ENCODE data around the gene RCE1.
A peak's percentile ranks its signal among the peaks of the same experiment; 100 is the strongest.
"Not testable (repeated sequence)": the region's sequence is repeated elsewhere in the genome, so short reads cannot be mapped to it uniquely, and the experiment has no call there.

RCE1 gene

GRCh38 chr11:66842896-66843775, at the start of gene RCE1:
Gene RCE1, plus strand, starts transcription at chr11:66843441. Its CDS starts 15 bp downstream, at chr11:66843456.
- peak; percentile 92 for DNase-seq

DNA sequence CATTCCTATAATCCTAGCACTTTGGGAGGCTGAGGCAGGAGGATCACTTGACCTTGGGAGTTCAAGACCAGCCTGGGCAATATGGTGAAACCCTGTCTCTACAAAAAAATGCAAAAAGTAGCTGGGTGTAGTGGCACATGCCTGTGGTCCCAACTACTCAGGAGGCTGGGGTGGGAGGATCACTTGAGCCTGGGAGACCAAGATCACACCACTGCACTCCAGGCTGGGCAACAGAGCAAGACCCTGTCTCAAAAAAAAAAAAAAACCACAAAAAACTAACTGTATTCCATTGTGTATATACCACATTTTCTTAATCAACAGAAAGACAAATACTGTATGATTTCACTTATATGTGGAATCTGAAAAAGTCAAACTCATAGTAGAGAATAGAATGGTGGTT, 43.4 kb upstream of the RCE1 start:
- not testable (repeated sequence) for DNase-seq

DNA sequence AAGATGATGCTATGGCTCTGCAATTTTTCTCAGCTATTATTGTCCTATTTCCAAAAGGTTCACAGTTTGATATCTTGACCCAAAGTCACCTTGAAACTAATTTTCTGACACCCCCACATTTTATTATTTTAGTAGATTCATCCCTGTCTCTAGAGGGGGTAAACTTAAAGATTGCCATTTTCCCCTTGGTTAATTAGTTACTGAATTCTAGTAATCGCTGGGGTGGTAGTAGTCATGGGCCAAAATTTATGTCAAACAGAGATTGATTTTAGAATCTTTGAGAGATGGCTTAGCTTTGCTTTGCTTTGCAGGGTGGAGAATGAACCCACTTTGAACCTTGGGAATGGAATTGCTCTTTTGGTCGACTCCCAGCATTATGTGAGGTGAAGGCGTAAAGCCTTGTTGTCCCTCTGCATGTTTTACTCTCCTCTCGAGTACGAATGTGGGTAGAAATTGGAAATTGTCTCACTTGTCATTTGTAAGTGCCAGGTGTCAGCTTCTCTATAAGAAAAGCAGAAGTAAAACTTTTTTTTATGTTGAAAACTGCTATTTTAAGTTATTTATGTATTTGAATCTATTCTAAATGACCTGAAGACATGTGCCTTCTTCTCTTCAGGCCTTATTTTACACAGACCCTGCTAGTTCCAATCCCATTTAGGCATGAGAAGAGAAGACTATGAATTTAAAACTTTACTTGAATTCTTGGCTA, 42.4 kb upstream of the RCE1 start:
- DNase-seq: no peak

- no peak for DNase-seq
Observed at GRCh38 chr11:66809592-66809991, 33.6 kb upstream of the RCE1 start.

DNA sequence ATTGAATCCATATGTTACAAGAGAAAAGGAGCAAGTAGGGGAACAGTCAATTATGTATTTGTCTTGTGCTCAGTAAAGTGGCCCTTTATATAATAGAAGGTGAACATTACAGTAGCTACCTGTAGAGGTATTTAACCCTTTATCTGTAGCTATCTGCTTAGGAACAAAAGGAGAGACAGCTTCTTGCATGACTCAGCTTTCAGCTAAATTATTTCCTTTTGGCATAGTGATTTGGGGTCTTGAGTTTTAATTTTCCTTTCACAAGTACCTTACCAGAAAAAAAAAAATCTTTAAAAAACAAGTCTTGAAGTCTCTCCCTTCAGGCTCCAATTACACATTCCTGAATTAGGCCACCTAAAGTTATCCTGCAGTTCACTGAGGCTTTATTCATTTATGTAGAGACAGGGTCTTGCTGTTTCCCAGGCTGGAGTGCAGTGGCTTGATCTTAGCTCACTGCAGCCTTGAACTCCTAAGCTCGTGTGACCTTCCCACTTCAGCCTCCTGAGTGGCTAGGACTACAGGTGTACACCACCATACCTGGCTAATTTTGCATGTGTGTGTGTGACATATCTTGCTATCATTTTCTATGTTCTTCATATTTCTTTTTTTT, 32.6 kb upstream of the RCE1 start:
- no peak for DNase-seq

DNA sequence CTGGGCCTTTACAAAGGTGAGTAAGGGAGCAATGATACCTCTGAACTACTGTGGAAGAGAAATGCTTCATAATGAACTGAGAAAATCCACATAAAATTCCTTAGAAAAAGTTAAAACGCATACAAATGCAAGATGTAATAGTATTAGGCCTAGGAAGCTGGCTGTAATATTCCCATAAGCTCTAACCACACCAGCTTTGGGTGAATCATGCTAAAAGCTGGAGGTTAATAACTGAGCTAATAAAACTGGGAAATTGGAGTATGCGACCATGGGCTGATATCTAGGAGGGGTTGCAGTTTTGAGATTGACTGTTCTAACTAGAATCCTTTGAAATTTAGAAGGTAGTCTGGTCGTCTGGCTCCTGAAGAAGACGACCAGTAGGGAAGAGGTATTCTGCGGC, 28.6 kb upstream of the RCE1 start:
- no peak for DNase-seq

- no peak for DNase-seq
Observed at GRCh38 chr11:66815646-66816045, 27.6 kb upstream of the RCE1 start.

- no peak for DNase-seq
Observed at GRCh38 chr11:66818231-66818955, 24.8 kb upstream of the RCE1 start.

DNA sequence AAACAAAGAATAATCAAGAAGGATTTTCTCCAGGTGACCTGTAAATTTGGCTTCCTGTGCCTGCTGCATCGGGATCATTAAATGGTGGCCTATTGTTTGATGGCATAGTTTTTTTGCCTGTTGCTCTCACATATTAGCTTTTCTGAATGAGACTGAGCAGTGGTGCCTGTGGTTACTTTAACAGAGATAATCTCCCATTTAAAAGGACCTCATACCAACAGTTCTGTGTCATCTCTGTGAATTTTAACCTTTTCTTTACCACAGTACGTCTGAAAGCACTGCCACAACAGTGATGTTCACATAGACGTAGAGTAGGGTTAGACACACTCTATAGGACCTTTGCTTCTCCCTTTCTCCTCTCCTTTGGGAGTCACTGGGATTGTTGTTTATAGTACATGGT, 22.9 kb upstream of the RCE1 start:
- no peak for DNase-seq

GRCh38 chr11:66820901-66821300, 22.3 kb upstream of the RCE1 start:
- no peak for DNase-seq

DNA sequence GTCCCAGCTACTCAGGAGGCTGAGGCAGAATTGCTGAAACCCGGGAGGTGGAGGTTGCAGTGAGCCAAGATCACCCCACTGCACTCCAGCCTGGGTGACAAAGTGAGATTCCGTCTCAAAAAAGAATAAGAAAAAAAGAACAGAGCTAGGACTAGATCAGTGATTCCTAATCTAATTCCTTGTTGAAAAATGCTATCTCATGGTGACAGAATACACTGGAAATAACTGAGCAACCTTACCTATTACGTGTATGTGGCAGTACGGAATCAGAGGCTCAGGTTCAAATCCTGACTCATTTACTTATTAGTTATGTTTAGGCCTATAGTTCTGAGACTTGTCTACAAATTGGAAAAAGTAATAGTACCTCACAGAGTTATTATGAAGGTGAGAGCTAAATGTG, 19.5 kb upstream of the RCE1 start:
- no peak for DNase-seq

- DNase-seq: not testable (repeated sequence)
Observed at GRCh38 chr11:66824573-66824972, 18.7 kb upstream of the RCE1 start.

- no peak for DNase-seq
Observed at GRCh38 chr11:66834539-66834845, 8.7 kb upstream of the RCE1 start.

DNA sequence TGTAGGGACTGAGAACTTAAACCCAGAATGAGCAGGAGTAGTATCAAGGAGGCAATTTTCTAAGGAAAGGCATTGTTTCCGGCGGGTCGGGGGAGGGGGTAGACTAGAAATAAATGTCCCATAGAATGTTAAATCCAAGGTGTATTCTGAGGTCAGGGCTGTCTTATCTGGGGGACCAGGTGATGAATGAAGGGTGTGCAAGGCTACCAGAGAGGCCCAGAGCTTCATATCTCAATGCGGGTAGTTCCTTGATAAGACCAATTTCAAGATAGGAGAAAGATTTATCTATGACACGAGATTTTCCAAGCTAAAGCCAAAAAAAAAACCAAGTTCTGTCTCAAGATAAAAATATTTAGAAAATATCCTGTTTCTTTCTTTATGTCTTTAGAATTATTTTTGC, 8.3 kb upstream of the RCE1 start:
- no peak for DNase-seq

DNA sequence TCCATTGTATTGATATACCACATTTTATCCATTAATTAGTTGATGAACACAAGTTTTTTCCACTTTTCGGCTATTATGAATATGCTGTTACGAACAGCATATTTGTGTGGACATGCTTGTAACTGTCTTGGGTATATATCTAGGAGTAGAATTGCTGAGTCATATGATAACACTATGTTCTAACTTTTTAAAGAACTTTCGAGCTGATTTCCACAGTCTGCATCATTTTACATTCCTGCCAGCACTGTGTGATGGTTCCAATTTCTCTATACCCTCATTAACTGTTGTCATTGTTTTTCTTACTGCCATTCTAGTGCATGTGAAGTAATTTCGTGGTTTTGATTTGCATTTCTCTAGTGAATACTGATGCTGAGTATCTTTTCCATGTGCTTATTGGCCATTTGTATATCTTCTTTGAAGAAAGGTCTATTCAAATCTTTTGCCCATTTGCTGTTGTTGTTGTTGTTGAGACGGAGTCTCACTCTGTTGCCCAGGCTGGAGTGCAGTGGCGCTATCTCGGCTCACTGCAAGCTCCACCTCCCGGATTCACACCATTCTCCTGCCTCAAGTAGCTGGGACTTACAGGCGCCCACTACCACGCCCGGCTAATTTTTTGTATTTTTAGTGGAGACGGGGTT, 7.4 kb upstream of the RCE1 start:
- DNase-seq: no peak

GRCh38 chr11:66840317-66841091, 2.7 kb upstream of the RCE1 start:
- DNase-seq: no peak

DNA sequence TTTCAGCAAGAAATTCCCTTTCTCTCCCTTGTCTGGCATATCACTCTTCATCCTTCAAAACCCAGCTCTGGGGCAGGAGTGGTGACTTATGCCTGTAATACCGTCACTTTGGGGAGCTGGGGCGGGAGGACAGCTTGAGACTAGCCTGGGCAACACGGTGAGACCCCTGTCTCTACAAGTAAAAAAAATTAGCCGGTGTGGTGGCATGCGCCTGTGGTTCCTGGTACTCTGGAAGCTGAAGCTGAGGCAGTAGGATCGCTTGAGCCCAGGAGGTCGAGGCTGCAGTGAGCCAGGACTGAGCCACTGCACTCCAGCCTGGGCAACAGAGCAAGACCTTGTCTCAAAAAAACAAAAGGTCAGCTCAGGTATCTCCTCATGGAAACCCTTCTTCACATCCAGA, 1.4 kb upstream of the RCE1 start:
- DNase-seq: no peak

DNA sequence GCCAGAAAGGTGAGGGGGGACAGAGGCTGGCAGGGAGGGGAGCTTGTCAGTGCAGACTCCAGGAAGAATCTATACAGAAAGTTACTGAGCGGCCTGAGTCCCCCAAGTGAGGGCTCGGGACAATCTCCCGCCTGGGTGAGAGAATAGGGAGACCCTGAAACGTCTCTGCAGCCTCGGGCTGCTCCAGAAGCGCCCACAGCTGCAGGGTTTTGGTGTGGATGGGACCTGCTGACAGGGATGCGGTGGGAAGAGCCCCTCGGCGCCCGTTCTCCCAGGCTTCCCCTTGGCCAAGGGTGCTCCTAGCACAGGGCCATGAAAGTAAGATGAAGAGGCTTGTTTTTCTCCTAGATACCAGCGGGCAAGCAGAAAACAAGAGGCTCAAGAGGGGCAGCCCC, 743 bp upstream of the RCE1 start:
- no peak for DNase-seq

DNA sequence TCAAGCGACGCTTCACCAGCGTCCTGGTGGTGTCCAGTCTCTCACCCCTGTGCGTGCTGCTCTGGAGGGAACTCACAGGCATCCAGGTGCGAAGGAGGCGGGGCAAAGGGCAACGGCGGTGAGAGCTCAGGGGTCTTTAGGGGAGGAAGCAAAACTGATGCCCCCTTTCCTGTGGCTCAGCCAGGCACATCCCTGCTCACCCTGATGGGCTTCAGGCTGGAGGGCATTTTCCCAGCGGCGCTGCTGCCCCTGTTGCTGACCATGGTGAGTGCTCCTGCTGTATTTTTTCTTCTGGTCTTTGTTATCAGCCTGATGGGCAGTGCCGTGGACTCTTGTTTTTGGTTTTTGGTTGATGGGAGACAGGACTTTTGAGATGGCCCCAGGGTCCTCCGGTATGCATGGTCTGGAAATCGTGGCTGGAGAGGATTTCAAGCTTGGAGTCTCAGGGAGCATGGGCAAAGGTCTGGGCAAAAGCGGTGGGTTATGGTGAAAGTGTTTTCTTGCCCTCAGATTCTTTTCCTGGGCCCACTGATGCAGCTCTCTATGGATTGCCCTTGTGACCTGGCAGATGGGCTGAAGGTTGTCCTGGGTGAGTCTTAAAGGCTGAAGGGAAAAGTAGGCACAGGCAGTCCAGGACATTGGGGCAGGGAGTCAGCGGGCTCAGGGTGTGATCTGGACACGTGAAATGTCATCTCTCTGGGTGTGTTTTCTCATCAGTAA, 695 bp downstream of the RCE1 start:
- DNase-seq: no peak

- DNase-seq: no peak
Observed at GRCh38 chr11:66844496-66845142, 1.4 kb downstream of the RCE1 start.

All from activated naive CD4-positive, alpha-beta T cell treated with anti-CD3 and anti-CD28 coated beads, Interleukin-2, amount 50 U/mL, for 16 hours (primary cell).